AG08395 (cell line): ENCODE measurements around the gene ROM1.
"Not testable (repeated sequence)": the region's sequence is repeated elsewhere in the genome, so short reads cannot be mapped to it uniquely, and the experiment has no call there.

ENCODE experiments used
- DNase-seq: peaks from one replicate; pipeline ENCODE4 v3.0.0; 2012; ENCODE audit warnings: mixed read lengths, low spot score

The ROM1 gene, protein sequence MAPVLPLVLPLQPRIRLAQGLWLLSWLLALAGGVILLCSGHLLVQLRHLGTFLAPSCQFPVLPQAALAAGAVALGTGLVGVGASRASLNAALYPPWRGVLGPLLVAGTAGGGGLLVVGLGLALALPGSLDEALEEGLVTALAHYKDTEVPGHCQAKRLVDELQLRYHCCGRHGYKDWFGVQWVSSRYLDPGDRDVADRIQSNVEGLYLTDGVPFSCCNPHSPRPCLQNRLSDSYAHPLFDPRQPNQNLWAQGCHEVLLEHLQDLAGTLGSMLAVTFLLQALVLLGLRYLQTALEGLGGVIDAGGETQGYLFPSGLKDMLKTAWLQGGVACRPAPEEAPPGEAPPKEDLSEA

DNA sequence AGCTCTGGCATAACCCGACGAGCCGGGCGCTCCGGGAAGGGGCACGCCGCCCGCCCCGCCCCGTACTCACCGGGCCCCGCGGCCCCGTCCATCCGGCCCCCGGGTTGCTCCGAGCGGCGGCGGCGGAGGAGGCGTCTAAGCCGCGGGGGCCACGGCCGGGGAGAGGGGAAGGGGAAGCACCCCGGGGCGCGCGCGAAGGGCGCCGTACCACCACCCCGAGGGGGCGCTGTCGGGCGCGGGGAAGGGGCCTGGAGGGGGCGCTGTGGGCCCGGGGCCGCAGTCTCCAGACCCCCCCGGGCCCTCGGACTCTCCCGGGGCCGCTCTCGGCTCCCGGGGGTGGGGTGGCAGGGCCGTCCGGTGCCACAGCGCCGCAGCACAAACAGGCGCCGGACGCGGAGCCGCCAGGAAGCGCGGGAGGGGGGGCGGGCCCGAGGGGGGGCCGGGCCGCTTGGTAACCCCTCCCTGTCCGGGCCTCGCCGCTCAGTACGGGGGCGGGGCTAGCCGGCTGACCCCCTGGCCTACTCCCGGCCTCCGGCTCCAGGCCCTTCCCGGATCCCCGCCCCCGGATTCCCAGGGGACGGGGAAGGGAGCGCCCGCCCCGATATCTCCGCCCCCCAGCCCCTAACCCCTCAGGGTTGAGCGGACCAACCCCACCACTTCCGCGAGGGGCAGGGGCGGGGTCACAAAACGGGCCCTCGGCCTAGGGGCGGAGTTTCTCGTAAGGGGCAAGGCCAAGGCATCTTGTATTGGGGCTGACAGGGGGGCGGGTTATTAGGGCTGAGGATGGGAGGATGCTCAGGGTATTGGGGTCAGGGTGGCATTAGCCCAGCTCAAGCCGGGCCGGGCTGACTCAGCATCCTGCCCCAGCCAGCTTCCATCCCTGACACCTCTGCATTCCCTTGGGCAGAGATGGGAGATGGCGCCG is at the start of gene ROM1, which contains the start of gene EML3:
Gene ROM1 (plus strand): TSS at position 892 of the 925 bp plus-strand sequence. CDS start 25 bp downstream, at position 917.
Gene EML3 (minus strand): TSS at position 410 of the 925 bp plus-strand sequence. CDS start 318 bp downstream, at position 92.
- DNase-seq = peak; percentile 94

DNA sequence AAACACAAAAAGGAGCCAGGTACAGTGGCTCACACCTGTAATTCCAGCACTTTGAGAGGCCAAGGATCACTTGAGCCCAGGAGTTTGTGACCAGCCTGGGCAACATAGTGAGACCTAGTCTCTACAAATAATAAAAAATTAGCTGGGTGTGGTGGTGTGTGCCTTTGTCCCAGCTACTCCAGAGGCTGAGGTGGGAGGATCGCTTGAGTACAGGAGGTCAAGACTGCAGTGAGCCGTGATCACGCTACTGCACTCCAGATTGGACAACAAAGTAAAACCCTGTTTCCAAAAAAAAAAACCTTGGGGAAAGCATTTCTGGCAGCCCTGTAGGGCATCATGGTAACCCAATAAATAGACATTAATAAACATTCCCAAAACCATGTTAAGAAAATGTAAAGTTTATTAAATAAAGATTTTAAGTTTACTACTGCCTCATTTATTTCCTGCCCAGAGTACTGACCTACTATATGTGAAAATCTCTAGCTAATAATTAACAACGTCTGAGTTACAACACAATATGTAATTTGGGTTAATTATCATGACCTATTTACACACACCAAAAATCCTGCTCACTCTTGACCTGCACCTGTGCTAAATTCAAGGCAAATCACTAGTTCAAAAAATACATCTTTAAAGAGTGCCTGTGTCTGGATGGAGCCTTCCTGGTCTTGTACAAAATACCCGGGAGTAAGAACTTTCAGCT is 47.8 kb upstream of the ROM1 start:
- DNase-seq = no peak

DNA sequence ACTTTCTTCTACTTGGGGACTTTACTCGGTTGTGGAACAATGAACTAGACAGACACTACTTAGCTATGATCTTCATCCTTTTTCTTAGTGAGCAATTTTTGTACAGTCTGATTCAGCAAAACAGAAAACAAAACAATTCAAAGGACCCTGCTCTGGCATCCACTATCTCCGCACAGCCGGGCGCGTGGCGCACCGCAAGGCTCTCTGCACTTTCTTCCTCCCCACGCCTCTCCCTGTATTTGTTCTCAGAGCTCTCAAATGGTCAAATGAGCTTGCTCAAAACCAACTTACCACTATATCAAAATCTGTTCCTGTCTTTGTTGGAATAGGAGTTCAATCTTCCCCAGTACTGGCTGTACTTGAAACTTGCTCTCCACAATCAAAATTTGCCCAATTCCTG is 46.8 kb upstream of the ROM1 start:
- no peak for DNase-seq

DNA sequence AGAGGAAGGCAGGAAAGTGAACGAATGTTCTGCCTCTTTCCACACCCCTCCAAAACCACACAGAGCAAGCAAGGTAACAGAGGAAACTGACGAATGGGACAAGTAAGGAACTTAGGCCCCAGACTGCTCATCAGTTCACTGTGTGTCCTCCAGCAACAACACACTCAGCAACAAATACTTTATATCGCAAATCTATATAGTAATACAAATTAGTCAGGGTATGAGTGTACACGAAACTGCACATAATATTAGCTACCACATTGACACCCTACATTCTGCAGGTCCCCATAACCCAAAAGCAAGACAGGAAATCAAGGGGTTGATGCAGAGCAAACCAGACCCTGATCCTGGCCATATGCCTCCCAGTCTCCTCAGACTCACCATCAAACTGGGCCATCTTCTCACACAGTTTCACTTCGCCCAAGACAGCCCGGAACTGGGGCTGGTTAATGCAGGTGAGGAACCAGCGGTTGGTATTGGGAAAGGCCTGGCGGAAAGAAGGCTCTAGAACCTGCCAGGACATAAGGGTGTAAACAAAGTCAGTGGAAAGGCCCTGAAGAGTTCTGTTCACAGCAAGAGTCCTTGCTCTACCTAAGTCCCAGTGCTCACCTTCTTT is 45.9 kb upstream of the ROM1 start:
- no peak for DNase-seq

DNA sequence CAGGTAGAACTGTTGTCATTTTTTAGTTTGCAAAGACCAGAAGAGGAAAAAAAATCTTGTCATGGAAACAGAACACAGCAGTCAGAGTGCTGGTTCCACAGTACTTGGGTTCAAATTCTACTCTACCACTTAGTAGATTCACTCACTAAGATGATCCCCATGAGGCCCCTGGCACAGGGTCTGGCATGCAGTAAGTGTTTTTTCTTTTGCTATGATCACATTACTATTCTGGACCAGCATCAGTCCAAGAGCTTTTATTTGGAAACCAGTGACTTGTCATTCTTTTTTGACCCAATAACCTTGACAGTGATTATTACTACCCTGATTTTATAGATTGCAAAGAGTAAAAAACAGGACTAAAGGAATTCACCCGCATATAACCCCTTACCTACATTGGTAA is 43.4 kb upstream of the ROM1 start:
- DNase-seq = no peak

DNA sequence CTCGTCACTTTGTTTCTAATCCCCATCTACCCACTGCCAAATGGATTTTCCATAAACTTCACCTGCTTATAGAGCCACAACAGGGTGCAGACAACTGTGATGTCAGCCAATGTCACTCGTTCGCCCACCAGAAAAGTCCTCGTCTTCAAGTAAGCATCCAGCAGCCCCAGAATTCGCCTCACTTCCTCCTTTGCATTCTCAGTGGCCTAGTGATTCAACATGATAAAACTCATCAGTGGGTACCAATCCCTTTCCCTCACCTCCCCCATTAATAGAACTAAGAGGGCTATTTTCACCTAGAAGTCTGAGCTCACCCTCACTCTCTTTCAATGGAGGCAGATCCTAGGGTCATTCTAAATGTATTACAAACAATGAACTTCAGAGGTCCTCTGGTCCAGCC is 42.2 kb upstream of the ROM1 start:
- DNase-seq = not testable (repeated sequence)

DNA sequence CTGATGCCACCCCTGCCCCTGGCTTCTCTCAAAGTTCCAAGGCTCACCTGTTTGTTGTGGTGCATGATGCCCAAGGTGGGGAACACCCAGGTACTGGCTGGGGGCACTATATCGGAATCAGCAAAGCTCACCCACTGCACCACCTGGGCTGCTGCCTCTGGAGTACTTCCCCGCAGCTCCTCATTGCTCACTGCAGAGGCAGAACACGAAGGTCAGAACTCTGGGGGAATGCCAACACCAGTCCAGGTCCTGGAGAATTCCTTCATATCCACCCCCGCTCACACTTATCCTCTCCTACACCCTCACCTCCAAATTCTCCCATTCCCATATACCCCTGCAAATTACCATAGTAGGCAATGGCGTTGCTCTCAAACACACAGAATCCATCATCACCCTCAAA is 41.6 kb upstream of the ROM1 start:
- not testable (repeated sequence) for DNase-seq

DNA sequence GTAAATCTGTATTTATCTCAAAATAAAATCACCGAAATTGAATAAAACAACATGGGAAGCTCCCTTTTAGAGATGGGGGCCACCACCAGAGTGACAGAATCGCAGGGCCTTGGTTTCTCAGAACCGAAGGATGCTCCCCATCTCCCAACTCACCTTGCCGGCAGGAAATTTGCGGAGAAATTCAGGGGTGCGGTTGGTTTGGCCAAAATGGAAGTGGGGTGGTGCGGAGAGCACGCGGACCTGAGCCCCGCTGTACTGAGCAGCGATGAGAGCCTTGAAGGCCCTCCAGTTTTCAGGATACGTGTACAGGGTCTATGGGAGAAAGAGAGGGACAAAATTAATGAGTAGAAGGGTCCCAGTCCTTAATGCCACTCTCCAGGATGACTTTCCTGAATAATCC is 40.6 kb upstream of the ROM1 start:
- DNase-seq = no peak

DNA sequence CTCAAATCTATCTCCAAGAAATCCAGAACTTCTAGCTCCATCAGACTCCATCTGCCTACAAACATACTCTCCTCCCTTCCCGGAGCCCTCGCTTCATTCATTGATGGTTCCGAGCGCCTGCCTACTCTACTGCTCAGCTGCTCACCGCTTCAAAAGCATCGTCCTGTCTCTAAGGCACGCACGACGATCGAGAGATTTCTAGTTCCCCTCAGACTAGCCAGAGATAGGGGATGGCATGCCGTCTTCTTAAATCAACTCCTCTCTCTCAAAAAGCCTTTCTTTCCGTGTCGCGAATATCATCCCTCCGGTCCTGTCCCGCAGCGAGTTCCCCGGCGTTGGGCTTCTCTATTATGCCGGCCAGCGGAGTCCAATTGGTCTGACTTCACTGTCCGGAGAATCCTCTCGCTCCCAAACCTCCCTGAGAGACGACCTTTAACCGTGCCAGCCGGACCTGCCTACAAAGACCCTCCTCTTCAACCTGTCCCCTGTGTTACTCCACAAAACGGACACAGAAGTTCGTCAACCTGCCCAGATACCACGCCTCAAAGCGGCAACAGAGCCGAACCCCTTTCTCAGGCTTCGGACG is 40.0 kb upstream of the ROM1 start:
- DNase-seq = no peak

DNA sequence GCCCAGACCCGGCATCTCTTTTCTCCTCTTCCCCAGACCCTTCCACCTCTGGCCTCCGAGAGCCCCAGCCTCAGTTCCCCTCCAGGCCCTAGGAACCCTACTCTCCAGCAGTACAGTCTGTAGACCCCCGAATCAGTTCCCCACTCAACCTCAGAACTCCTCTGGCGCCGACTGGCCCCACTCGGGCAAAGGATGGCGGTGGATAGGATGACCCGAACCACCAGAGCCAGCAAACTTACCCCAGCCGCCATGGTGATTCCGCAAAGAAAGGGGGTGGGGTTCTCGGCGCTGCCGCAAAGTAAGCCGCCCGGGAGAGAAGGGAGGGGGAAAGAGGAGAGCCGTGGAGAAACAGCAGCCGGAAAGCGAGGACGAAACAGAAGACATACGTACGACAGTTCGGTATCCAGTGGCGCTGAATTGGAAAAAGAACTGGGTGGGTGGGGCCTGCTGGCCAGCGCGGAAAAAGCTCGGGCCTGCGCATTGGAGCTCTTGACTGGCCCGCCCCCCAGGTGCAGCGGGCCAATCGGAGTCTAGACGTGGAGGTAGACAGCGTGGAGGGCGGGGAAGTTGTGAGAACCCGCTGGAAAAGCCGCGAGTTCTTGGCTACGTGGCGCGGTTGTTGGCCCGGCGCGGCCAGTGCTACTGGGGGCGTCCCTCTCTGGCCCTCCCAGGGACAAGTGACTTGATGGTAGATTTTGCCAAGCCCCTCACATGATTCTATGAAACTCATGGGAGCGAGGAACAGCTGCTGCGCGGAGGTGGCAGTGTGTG is 39.3 kb upstream of the ROM1 start, which contains the start of gene EEF1G:
Gene EEF1G (minus strand): TSS at position 300 of the 771 bp plus-strand sequence. CDS start 49 bp downstream, at position 251.
- DNase-seq = peak; percentile 99

DNA sequence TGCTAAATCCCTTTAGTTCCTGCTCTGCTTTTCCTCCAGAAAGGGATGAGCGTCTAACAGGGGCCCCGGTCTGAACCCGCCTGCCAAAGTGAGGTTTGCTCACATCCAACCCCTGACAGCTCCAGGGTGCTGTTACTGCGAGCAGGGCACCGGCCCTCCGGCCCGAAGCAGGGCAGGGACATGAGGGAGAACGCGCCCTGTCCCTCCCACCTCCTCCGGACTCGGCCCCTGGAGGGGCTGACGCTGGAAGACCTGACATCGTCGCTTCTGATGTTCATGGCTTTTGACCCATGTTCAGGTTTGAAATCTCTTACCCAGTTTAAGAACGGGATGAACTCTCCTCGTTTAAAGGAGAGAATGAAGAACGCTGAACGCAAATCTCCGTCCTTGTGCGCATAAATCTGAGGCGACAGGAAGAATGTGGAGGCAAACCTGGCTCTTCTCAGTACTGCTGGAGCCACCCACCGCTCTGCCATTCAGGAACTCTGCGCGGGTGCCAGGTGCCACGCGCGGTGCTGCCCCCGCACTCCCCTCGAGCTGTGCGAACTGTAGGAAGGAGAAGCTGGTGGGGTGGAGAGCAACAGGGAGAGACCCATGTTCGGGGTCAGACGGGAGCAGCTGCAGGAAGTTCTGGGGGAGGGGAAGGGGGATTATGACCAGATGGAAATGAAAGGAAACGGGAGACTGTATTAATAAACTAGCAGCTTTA is 38.5 kb upstream of the ROM1 start:
- peak; percentile 33 for DNase-seq

DNA sequence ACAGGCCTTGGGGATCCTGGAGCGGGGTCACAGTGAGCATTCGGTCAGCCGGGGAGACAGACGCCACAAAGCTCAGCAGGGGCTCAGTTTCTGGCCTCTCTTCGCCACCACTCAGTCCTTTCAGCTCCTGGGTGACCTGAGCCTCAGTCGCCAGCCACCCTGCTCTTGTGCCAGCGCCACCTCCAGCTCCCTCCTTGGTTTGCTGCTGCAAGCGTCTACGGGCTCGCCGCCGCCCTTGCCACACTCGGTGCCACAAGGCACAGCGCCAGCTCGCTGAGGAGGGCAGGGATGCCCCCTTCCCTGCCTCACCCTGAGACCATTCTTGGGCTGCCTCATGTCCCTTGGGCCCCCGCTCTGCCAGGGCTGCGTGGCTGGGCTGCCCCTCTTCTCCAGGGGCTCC is 37.9 kb upstream of the ROM1 start:
- DNase-seq = no peak

DNA sequence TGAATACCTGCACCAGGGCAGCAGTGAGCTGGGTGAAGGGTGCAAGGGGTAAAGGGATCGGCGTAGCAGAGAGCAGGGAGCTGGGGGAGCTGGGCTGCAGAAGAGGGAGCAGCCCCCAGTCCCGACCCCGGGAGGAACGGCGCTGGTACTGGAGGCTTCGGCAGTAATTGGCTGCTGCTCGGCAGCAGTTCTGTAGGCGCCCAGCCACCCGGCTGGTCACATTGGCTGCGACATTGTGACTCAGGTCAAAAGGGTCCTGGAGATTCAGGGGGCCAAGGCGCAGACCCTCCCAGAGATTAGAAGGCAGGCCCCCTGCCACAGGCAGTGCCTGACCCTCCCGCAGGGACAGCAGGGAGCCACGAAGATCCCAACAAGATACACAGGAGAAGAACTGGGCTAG is 37.2 kb upstream of the ROM1 start:
- DNase-seq = no peak

DNA sequence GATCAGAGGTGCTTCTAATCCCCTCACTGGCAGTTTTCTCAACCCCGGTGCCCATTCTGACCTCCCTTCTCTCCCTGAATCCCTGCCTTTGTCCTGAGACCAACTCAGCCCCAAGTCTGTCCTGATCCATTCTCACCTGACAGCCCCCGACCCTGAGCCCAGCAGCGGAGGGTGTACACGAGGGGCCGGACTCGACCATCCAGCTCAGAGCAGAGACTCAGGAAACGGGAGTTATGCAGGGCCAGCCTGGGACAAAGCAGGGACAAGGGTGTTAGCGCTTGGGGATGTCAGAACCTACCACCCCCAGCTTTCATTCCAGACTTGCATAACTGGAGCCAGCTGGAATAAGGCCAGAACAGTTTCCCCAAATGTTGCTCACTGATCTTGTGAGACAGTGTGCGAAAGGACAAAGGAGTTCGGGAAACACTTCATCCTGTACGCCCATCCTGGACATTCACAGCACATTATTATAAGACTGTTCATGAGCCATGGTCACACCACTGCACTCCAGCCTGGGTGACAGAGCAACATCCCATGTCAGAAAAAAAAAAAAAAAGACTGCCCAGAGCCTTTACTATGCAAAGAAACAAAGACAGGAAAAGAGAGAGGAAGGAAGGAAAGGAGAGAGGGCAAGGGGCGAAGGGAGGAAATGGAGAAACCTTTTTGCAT is 35.9 kb upstream of the ROM1 start:
- no peak for DNase-seq

DNA sequence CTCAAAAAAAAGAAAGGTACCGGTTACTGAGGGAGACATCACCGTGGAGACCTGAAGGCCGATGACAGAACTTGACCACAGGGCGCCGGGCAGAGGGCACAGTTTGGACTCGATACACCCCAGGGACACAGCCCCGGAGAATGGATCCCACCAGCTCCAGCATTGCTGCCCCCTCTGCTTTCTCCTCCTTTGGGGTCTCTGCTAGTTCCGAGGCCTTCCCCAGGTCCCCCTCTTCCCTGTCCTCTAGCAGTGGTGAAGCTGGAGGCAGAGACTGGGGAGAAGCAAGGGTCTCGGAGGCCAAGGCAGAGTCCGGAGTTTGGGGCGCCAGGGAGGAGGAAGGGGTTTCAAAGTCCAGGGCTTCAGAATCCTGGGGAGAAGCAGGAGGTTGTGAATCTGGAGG is 34.5 kb upstream of the ROM1 start:
- no peak for DNase-seq

DNA sequence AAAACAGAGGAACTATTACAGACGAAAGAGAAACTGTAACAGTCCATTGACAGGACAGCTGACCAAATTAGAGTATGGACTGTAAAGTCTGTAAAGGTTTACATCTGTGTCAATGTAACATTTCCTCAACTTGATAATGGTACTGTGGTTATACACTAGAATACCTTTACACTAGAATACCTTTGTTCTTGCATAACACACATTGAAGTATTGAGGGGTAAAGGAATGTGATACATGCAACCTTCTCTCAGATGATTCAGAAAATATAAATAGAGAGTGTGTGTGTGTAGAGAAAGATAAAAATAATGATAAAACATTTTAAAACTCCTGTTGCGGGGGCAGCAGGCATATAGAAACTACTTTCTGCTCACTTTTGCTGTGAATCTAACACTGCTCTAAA is 33.8 kb upstream of the ROM1 start:
- no peak for DNase-seq

DNA sequence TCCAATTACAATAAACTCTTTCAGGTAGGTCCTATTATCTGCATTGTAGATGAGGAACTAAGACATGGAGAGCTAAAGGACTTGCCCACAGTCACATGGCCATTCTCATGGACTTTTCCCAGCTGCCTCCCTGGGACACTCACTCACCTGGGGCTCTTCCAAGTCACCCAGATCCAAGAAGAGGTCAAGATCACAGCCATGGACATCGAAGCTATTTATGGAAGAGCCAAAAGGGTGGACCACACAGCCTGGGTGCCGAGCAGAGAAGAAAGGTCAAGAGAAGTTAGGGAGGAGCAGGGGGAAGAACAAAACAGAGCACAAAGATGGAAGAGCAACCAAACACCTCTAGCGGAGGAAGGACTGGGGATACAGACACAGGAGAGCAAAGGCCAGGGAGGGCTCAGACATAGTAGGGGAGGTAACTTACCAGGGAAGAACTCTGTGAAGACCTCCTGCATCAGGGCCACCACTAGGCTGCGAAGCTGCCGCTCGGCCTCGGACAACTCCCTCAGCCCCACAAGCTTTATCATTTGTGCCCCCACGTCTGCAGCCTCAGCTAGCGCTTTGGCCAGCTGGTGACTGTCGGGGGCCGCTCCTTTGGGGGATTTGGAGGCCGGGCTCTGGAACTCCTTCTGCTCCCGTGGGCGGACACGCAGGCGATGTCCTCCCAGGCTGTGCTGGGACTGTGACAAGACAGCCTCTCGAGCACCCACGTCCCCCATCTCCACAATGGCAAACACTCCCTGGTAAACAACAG is 31.9 kb upstream of the ROM1 start:
- no peak for DNase-seq

DNA sequence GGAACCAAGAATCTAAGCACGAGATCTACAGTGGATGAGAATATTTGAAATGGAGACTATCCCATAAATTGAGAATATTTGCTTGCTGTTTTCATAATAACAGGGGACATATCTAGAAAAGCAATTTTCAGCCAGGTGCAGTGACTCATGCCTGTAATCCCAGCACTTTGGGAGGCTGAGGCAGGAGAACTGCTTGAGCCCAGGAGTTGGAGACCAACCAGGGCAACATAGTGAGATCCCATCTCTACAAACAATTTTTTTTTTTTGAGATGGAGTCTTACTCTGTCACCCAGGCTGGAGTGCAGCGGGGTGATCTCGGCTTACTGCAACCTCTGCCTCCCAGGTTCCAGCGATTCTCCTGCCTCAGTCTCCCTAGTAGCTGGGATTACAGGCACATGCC is 31.3 kb upstream of the ROM1 start:
- not testable (repeated sequence) for DNase-seq

DNA sequence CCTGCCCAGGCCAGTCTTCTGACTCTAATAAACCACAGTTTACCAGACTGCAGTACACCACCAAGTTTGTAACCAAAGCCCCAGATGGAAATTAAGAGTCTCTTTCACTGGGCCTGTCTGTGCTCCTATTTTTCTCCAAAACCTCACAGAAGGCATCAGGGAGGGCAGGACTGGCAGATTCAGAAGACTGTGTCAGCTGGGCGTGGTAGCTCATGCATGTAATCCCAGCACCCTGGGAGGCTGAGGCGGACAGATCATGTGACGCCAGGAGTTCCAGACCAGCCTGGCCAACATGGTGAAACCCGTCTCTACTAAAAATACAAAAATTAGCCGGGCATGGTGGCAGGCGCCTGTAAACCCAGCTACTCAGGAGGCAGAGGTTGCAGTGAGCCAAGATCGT is 27.7 kb upstream of the ROM1 start:
- DNase-seq = not testable (repeated sequence)
